ENCODE data around the gene RBM5. TPM values are rescaled to one million over a fixed set of nuclear protein-coding genes. Genes with fewer than 3 reads are reported as not detected.

The RBM5 gene
- total RNA-seq, 1 donor from 2014 or later: 124 TPM

DNA sequence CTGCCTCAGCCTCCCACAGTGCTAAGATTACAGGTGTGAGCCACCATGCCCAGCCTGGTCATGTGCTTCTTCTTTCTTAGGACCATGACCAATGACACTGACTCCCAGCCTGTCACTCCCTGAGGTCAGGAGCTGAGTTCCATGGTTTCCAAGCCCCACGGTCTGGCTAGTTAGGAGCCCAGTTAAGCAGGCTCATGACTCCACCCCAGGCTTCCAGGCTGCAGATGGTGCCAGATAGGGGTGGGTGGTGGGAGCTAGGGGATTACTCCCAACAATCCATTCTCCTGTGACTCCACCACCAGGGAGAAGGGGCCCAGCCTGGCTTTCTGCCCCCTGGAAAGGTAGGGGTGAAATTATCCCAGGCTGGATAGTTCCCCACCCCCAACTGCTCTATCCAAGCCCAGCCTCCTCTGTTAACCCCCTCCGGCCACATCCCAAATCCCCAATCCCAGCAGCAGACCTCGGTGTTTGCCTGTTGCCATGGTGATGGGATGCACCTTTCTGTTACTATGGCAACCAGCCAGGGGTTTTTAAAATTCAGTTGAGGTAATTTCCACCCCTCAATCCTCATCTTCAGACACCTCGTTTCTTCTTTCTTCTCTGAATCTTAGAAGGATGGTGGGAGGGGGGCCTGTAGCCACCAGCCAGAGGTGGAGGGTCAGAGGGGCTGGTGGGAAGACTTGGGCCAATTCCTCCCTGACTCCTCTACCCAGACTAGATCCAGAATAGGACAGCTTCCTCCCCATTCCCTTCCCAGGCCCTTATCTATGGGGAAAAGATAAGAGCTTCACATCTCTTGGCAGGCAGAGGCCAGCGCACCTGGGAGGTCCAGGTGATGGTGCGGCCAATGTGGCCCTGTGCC, 43.9 kb downstream of the RBM5 start:
- H3K27me3 ChIP-seq (ENCODE audit: insufficient read depth, low read length): no peaks in the 10 kb centered on the region
- no peaks in the 10 kb centered on the region for H3K36me3 ChIP-seq (ENCODE audit: insufficient read depth, low read length)
- Mint-ChIP-seq H3K27ac (ENCODE audit: unreplicated experiment) (no peak overlapping the region), H3K4me1 (ENCODE audit: low read depth, unreplicated experiment) (peaks cover 3% of the 10 kb centered on the region), H3K4me3 (ENCODE audit: unreplicated experiment) (no peak overlapping the region), H3K27me3 (ENCODE audit: low read depth, unreplicated experiment) (peaks cover 40% of the 10 kb centered on the region), H3K9me3 (ENCODE audit: unreplicated experiment) (no peaks in the 10 kb centered on the region), H3K36me3 (ENCODE audit: low read depth, unreplicated experiment) (no peaks in the 10 kb centered on the region)
- no peaks in the 10 kb centered on the region for H4K20me1 ChIP-seq (ENCODE audit: insufficient read depth, low read length)
- H3K4me3 ChIP-seq (ENCODE audit: insufficient read depth, low read depth, low read length): no peak overlapping the region
- TF ChIP-seq CTCF (IDR thresholded peaks at IDR 0.05; ENCODE audit: insufficient read depth, low read depth, low read length): no peak
- no peak for TF ChIP-seq EZH2 (IDR thresholded peaks at IDR 0.05; ENCODE audit: insufficient read depth, low read length)
- H3K79me2 ChIP-seq (ENCODE audit: insufficient read depth, low read length): no peaks in the 10 kb centered on the region
- no peak overlapping the region for H3K27ac ChIP-seq (ENCODE audit: low read depth, low read length)
- no peaks in the 10 kb centered on the region for H3K4me1 ChIP-seq (ENCODE audit: insufficient read depth, low read length)
- H3K4me2 ChIP-seq (ENCODE audit: low read length): no peak overlapping the region
- no peak for FAIRE-seq
- no peak for DNase-seq (ENCODE audit: low read depth)
- H2AFZ ChIP-seq (ENCODE audit: low read depth, low read length): no peak overlapping the region
- no peaks in the 10 kb centered on the region for H3K9me3 ChIP-seq (ENCODE audit: insufficient read depth, low read depth, low read length)
- no peak overlapping the region for H3K9ac ChIP-seq (ENCODE audit: low read length)

GRCh38 chr3:50133283-50133615, 44.5 kb downstream of the RBM5 start:
- H2AFZ ChIP-seq (ENCODE audit: low read depth, low read length): no peak overlapping the region
- H3K27ac ChIP-seq (ENCODE audit: low read depth, low read length): no peak overlapping the region
- H3K27ac Mint-ChIP-seq (ENCODE audit: unreplicated experiment): no peak overlapping the region
- H3K36me3 Mint-ChIP-seq (ENCODE audit: low read depth, unreplicated experiment): no peaks in the 10 kb centered on the region
- H3K79me2 ChIP-seq (ENCODE audit: insufficient read depth, low read length): no peaks in the 10 kb centered on the region
- no peaks in the 10 kb centered on the region for H3K36me3 ChIP-seq (ENCODE audit: insufficient read depth, low read length)
- no peak overlapping the region for H3K4me3 Mint-ChIP-seq (ENCODE audit: unreplicated experiment)
- no peaks in the 10 kb centered on the region for H4K20me1 ChIP-seq (ENCODE audit: insufficient read depth, low read length)
- FAIRE-seq: no peak
- H3K27me3 ChIP-seq (ENCODE audit: insufficient read depth, low read length): no peaks in the 10 kb centered on the region
- no peak overlapping the region for H3K9ac ChIP-seq (ENCODE audit: low read length)
- TF ChIP-seq EZH2 (IDR thresholded peaks at IDR 0.05; ENCODE audit: insufficient read depth, low read length): no peak
- DNase-seq (ENCODE audit: low read depth): no peak
- H3K4me2 ChIP-seq (ENCODE audit: low read length): no peak overlapping the region
- peaks cover 40% of the 10 kb centered on the region for H3K27me3 Mint-ChIP-seq (ENCODE audit: low read depth, unreplicated experiment)
- H3K9me3 Mint-ChIP-seq (ENCODE audit: unreplicated experiment): no peaks in the 10 kb centered on the region
- no peaks in the 10 kb centered on the region for H3K9me3 ChIP-seq (ENCODE audit: insufficient read depth, low read depth, low read length)
- no peak overlapping the region for H3K4me3 ChIP-seq (ENCODE audit: insufficient read depth, low read depth, low read length)
- no peaks in the 10 kb centered on the region for H3K4me1 ChIP-seq (ENCODE audit: insufficient read depth, low read length)
- H3K4me1 Mint-ChIP-seq (ENCODE audit: low read depth, unreplicated experiment): peaks cover 3% of the 10 kb centered on the region

DNA sequence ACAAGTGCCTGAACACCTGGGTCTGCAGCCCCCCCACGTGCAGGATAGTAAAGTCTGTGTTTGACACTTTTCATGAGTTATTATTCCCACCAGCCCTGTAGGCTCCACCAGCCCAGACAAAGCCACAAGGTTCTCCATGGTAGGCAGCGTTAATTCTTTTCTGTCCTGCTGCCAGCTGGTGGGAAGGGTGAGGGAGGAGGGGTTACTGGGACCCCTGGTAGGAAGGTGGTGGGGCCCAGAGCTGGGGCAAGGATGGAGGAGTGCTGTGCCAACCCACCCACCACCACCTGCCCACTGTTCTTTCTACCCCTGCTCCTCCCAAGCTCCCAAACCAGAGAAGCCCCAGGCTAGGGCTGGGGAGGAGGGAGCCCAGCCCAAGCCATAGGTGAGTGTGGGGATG, 45.6 kb downstream of the RBM5 start:
- Mint-ChIP-seq H3K4me3 (ENCODE audit: unreplicated experiment) (no peak overlapping the region), H3K27ac (ENCODE audit: unreplicated experiment) (no peak overlapping the region), H3K4me1 (ENCODE audit: low read depth, unreplicated experiment) (peaks cover 3% of the 10 kb centered on the region), H3K9me3 (ENCODE audit: unreplicated experiment) (no peaks in the 10 kb centered on the region), H3K36me3 (ENCODE audit: low read depth, unreplicated experiment) (no peaks in the 10 kb centered on the region), H3K27me3 (ENCODE audit: low read depth, unreplicated experiment) (peaks cover 48% of the 10 kb centered on the region)
- DNase-seq (ENCODE audit: low read depth) (no peak), FAIRE-seq (no peak)
- no peaks in the 10 kb centered on the region for H3K9me3 ChIP-seq (ENCODE audit: insufficient read depth, low read depth, low read length)
- H3K9ac ChIP-seq (ENCODE audit: low read length): no peak overlapping the region
- H4K20me1 ChIP-seq (ENCODE audit: insufficient read depth, low read length): no peaks in the 10 kb centered on the region
- H3K36me3 ChIP-seq (ENCODE audit: insufficient read depth, low read length): no peaks in the 10 kb centered on the region
- no peaks in the 10 kb centered on the region for H3K27me3 ChIP-seq (ENCODE audit: insufficient read depth, low read length)
- H2AFZ ChIP-seq (ENCODE audit: low read depth, low read length): no peak overlapping the region
- H3K79me2 ChIP-seq (ENCODE audit: insufficient read depth, low read length): no peaks in the 10 kb centered on the region
- H3K4me3 ChIP-seq (ENCODE audit: insufficient read depth, low read depth, low read length): no peak overlapping the region
- H3K4me2 ChIP-seq (ENCODE audit: low read length): no peak overlapping the region
- peaks cover 8% of the 10 kb centered on the region for H3K4me1 ChIP-seq (ENCODE audit: insufficient read depth, low read length)
- no peak overlapping the region for H3K27ac ChIP-seq (ENCODE audit: low read depth, low read length)
- TF ChIP-seq CTCF (IDR thresholded peaks at IDR 0.05; ENCODE audit: insufficient read depth, low read depth, low read length): no peak
- TF ChIP-seq EZH2 (IDR thresholded peaks at IDR 0.05; ENCODE audit: insufficient read depth, low read length): no peak
